GM21360 (cell line): ENCODE results near the gene ABHD16A.
"Not testable (repeated sequence)": the region's sequence is repeated elsewhere in the genome, so short reads cannot be mapped to it uniquely, and the experiment has no call there.

Experiments used
- ATAC-seq: cut with Tn5 transposase; IDR thresholded peaks from one replicate; pipeline ENCODE4 v1.9.1; 2021; ENCODE audit warnings: mild to moderate bottlenecking, moderate library complexity; ENCODE audit not compliant: unreplicated experiment

The ABHD16A gene

DNA sequence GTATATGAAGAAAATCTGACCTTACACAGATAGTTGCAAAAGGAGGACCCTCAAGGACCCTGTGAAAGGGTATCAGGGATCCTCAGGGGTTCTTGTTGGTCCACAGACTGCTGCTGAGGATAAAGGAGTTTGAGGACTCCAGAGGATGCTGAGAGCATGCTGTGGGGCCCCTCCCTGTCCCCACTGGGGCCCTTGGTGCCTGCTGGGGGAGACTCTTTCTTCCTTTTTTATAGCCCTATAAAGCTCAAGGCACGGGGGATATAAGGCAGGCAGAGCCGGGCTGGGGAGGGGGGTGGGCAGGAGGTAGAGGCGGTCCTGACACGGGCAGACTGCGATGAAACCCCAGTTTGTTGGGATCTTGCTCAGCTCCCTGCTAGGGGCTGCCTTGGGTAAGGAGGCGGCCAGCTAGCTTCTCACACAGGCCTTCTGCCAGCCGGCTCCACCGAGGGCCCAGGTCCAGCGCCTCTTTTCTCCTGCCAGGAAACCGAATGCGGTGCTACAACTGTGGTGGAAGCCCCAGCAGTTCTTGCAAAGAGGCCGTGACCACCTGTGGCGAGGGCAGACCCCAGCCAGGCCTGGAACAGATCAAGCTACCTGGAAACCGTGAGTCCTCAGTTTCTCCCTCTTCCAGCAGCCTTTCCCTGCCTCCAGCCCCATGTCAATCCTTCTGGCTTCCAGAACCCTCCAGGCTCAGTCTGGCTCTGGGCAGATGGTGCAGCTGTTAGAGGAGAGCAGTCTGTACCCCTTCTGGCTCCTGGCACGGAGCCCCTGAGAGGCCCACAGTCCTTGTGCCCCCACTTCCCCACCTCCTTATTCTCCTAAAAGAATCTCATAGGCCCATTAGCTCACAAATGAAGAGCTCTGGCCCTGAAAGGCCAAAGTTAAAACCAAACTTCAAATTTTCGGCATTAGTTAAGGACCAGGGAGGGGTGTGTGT is 12.2 kb upstream of the ABHD16A start, which contains the start of gene LY6G6D:
Gene LY6G6D, plus strand, starts transcription at position 327 of the 937 bp plus-strand sequence. Its CDS starts 8 bp downstream, at position 335.
- no peak for ATAC-seq

DNA sequence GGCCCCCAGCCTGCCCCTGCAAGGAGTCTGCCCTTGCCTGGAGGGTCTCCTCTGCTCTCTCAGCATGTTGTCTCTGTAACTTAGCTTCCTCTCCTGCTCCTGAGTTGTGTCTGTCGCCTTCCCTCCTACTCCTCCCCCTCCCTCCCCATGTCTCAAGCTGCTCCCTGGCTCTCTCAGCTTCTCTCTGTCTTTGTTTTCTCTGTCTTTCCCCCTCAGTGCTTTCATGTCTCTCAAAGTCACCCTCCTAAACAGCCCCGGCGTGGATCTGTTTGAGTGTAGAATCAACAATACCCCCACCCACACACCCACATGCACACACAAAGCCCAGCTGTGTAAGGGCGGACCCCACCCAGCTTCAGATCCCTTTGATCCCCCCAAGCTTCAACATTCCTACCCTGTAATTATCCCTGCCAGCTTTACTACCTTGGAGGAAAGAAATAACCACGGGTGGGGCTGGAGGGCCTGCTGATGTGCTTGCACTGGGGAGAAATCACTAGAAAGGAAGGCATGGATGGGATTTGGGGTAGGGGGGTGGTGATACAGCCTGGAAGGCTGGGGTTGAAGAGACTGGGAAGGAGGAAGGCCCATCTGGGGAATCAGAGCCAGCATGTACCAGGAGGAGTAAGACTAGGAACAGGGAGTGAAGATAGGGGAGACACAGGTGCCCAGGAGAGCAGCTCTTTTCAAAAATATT is 11.0 kb upstream of the ABHD16A start:
- ATAC-seq: no peak

DNA sequence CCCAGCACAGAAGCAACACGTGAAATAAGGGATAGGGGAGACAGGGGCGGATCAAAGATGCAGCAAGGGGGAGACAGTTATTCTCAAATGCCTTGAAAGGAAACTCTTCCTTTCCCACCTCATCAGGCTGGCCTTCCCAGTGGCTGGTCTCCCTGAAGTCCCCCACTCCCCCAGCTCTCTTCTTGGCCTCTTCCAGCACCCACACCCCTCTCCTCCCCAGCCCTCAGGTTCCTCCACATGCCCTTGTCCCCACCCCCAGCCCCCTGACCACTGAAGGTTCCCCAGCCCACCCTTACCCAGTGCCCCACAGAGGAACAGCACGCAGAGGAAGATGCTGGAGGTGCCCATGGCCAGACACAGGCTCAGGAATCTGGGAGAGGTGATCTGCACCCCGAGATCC is 10.3 kb upstream of the ABHD16A start:
- ATAC-seq: no peak

DNA sequence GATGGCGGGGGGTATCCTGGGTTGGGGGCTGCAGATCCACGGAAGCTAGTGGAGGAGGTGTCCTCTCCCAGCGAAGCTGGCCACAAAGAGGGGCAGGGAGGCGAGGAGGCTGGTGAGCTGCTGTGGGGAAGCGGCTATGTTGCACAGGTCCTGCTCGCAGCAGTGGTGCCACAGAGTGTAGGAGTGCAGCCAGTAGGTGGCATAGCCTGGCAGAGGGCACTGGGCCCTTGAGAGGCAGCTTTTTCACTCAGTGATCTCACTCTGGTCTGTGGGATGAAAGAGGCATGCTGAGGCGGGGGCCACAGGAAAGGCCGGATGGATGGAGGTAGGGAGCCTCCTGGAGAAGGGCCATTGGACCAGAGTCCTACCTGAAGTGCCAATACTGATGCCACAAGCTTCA is 9.2 kb upstream of the ABHD16A start:
- ATAC-seq: no peak

DNA sequence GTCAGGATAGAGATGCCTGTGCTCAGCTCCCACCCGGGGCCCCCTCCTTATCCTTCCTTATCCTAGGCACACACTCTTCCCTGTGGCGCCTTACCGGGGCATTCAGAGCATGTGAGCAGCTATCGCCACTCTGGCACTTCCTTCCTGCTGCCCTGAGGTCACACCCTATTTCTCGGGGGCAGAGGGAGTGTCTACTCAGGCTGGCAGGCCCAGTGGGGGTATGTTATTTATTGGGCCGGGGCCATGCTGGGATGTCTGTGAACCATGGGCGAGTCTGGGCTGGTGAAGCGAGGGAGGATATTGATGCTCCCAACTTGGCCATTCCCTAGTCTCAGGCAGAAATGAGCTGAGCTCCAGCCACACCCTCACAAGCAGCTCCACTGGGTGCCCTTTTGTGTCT is 8.1 kb upstream of the ABHD16A start:
- no peak for ATAC-seq

DNA sequence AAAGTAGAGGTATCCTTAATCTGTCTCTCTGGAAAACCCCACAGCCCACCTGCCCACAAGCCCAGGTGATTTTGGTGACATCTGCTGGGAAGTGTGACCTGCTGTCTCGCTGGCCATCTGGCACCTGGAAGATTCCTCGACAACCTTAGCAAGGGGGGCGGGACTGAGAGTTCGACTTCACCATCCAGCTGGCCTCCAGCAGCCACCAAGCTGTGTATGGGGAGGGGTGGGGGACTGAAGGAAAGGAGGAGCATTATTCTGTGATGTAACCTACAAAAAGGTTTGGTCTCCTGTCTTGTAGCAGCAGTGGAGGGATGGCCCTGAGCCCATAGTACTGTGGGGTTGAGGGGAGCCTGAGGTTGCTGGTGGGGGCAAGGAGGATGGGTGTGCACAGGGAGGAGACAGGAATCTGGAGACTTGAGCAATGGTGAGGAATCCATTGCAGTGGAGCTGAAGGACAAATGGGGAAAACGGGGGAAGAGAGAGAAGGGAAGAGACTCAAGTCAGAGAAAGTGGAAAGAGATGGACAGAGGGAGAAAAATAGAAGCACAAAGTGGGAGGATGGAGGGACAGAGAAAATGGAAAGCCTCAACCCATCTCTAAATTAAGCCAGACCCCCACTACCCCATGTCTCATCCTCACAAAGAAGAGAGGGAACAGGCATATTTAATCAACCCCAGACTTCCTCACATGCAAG is 7.5 kb upstream of the ABHD16A start:
- ATAC-seq: no peak

DNA sequence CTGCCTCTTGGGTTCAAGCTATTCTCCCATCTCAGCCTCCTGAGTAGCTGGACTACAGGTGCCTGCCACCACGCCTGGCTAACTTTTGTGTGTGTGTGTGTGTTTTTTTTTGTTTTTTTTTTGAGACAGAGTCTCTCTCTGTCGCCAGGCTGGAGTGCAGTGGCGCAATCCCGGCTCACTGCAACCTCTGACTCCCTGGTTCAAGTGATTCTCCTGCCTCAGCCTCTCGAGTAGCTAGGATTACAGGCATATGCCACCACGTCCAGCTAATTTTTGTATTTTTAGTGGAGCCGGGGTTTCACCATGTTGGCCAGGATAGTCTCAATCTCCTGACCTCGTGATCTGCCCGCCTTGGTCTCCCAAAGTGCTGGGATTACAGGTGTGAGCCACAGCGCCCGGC is 6.0 kb upstream of the ABHD16A start:
- not testable (repeated sequence) for ATAC-seq

DNA sequence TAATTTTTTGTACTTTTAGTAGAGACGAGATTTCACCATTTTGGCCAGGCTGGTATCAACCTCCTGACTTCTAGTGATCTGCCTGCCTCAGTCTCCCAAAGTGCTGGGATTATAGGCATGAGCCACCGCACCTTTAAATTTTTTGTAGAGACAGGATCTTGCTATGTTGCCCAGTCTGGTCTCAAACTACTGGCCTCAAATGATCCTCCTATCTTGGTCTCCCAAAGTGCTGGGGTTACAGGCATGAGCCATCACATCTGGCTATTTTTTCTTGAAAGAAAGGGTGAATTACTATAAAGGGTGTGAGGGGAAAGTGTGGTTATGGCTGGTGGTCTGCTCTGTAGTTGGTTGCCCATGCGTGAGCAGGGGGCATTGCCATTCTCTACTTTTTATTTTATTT is 5.1 kb upstream of the ABHD16A start:
- no peak for ATAC-seq

DNA sequence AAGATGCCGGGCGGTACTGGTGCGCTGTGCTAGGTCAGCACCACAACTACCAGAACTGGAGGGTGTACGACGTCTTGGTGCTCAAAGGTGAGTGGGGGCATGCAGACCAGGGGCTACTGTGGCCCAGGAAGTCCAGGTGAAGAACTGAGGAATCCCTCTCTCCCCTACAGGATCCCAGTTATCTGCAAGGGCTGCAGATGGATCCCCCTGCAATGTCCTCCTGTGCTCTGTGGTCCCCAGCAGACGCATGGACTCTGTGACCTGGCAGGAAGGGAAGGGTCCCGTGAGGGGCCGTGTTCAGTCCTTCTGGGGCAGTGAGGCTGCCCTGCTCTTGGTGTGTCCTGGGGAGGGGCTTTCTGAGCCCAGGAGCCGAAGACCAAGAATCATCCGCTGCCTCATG is 4.6 kb upstream of the ABHD16A start:
- ATAC-seq: no peak

DNA sequence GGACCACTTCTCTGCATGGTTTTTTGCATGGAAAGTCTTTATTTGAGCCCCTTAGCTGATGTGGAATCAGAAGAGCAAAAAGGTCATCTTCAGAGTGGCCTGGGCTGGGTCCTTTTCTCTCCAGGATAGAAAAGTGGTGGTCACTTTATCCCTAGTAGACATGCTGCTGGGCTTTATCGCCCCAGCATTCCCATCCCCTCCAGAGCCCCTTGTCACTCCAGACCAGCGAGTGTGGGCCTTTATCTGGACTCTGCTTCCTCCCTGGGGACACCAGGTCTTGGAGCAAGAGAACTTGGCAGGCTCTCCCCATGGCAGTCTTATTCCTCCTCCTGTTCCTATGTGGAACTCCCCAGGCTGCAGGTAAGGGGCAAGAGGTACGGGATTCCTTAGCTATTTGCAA is 3.5 kb upstream of the ABHD16A start, which contains the start of gene LY6G6F:
Gene LY6G6F, plus strand, starts transcription at position 268 of the 400 bp plus-strand sequence. Its CDS starts 41 bp downstream, at position 309.
- ATAC-seq: no peak

DNA sequence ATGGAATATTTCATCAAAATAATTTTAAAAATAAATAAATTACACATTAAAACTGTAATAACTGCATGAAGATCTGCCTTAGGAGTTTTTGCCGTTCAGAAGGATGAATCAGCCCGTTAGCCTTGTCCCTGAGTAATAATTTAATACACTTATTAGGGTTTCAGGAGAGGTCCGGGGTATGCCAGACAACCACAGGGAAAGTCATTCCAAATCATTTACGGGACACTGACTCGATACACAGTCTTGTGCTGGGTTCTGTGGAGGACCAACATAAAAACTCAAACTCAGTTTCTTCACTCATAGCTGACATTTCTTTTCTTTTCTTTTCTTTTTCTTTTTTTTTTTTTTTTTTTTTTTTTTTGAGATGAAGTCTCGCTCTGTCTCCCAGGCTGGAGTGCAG is 2.8 kb upstream of the ABHD16A start:
- ATAC-seq: no peak

DNA sequence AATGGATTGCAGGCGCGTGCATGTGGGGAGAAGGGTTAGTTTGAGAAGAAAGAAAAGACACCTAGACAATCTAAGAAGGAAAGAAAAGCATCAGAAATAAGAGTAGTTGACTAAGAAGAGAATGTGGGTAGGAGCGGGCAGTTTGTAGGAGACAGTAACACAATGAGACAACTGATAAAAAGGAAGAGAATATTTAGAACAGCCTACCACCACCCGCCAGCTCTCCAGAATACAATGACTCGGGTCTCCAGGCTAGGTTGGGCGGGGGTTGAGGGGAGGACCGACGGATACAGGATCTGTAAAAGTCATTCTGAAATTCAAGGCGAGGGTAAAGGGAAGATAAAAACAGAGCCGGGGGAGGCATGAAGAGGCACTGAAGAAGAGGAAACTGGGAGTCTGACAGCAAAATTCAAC is 712 bp downstream of the ABHD16A start:
- no peak for ATAC-seq

DNA sequence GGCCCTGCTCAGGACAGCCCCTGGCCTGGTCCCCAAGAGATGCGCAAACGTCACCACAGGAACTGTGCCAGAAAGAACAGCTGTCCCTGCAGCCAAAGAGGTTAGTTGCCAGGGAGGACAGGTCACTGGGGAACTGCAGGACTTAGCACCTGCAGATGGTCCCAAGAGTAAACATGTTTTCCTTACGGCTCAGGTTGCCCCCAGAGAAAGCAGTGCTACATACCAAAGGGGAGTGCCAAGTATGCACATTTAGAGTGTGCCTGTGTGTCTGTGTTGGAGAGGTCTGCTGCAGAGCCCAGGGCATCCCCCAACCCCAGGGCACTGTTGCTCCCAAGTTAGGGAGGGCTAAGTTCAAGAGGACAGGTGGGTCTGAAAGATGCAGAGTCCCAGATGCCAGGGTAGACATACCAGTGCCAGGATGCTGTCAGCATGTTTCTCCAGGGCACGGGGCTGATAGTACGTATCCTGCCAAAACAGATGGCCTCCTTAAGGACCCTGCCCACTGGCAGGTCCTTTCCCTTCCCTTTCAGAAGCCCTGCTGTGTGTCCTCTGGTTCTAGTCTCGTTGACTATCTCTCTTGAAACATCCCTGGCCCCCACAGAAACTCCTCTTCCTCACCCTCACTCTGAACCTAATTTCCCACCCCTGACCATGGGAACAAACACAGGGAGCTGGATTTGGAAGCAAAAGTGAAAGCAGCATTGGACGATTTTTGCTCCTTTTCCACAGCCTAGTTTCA is 1.3 kb downstream of the ABHD16A start:
- ATAC-seq: no peak

DNA sequence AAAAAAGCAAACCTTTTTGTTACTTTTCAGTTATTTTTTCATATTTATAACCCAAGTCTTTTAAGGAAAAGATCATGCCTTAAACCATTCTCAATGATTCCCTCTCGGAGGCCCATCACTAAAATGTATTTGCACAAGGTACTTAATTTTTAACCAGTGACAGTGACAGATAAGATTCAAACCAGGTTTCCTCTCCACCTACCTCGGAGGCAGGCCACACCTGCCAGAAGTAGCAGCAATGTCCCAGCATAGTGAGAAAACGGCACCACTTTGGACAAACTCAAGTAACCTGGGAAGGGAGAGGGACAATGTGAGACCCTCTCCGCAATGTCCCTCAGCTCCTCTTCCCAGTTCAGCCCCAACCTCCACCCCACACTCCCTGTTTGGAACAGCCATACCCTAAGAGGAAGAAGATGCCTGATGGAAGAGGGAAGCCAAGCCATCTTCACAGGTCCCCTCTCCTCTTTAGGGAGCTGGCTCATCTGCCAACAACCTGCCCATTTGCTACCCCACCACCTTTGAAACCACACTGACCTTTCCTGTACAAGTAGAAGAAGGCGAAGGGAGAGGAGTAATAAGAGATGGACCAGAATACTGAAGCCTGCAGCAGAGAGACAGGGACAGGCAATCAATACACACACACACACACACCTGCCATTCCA is 2.3 kb downstream of the ABHD16A start:
- no peak for ATAC-seq

DNA sequence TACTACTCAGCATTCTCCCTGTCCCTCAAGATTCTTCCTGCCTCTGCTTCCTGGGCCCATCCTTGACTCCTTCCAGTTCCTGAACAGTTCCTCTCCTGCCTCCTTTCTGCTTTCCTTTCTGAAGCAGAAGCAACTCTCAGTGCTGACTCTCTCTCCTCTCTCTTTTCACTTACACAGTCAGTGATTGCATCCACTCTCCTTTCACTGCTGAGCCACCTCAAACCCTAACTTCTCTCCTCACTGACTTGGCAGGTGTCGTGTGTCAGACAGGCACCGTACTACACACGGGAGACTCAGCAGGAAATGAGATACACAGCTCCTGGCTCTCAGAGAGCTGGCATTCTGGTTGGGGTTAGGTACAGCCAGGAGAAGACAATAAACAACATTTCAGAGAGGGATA is 5.6 kb downstream of the ABHD16A start:
- ATAC-seq: no peak

DNA sequence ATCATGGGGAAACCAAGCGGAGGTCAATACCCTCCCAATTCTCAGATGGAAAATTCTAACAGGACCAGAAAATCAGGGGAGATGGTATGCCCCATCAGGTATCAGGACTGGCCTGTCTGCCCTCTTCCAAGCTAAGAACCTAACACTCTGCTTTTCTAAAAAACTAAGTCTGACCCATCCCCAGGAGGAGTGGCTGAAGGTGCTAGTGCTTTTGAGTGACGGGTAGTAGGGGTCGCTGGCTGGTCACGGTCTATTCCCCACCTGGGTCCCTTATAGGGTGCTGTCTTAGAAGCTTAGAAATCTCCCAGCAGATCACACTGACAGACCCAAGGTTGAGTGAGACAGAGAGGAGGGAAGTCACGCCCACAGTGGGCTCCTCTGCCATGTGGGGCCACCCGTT is 9.6 kb downstream of the ABHD16A start:
- ATAC-seq: no peak

DNA sequence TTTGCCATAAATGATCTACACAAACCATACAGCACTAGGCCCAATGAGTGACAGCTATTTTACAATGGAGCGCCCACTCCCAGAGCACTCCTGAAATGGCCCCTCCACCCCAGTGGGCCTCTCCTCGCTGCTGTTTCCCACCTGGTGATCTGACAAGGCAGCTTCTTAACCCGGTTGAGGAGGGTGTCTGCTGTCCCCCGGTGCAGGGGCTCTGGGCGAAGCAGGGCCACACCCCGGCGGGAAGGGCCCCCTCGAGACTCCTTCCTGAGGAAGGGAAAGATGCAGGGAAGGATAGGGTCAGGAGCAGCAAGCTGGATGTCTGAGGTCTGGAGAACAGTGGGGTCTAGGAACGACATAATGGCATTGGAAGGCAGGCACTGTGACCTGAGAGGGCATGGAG is 10.2 kb downstream of the ABHD16A start:
- ATAC-seq: no peak

DNA sequence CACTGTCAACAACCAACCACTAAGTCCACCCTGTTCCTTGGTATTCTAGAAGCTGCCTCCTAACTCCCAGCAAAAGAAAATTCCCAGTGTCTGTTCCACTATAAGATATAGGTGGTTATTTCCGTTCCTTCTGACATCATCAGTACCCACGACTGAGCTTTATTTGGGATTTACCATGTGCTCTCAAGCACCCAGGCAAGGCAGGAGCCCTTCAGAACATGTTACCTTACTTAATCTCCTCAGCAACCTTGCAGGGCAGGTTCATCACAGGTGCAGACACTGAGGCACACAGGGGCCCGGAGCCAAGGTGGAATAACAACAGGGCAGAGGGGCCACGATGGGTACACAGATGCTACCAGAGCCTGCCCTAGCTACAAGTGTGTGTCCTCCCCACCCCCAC is 10.8 kb downstream of the ABHD16A start:
- ATAC-seq: no peak

DNA sequence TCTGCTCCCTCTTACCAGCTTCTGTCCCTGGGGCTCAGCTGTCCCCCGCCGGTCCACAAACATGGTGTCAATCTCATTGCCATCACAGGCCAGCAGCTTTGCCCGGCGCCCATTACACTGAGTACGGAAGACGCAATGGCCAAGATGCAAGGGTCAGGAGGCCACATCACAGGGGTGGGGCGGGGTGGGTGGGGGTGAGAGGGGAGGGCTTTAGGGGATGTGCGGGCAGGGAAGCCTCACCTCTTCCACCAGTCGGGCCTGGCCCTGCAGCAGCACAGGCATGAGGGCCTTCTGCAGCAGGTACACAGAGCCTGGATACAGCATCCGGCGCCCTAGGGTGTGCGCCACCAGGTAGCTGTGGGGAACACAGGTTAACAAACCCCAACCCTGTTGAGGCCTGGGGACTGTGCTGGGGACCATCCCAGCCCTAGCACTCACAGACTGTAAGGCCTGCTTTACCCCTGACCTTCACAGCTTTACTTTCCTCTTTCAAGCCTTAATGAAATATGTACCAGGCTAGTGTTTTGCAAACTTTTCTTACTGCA is 11.5 kb downstream of the ABHD16A start:
- no peak for ATAC-seq

DNA sequence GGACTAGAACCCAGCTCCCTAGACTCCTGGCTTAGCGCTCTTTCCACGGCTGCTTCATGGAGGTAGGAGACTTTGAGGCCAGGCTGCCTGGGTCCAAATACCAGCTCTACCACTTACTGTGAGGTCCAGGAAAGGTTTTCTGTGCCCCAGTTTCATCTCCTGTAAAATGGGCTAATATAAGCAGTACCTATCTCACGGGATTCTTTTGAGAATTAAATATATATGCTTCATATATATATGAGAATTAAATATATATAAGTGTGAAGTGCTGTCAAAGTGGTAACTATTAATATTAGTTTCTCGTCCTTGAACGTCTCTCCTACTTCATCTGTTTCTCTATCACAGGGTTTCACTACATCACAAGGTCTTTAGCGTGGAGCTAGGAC is 12.1 kb downstream of the ABHD16A start:
- no peak for ATAC-seq
